ENCODE data around the gene PLA2G4E. TPM values are rescaled to one million over a fixed set of nuclear protein-coding genes. Genes with fewer than 3 reads are reported as not detected.

The PLA2G4E gene
- total and polyA plus RNA-seq, 2 experiments from 2014 or later = 0.06 TPM; not detected in 1

DNA sequence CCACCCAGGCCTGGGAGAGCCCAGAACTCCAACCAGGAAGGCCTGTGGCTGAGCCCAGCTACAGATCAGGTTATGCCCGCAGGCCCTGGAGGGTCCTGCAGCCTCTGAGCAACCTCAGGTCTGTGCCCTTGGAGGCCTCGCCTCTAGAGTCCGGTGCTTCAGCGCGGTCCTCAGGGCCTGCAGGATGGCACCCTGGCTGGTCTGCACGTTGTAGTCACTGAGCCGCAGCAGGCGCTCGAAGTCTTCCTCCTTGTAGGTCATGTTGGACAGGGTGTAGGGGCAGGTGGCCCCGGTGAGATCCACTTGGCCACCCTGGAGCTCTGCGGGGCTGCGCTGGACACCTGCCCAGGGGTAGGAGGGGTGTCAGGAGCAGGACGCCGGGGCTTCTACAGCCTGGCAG, 47.8 kb upstream of the PLA2G4E start:
- no peaks in the 10 kb centered on the region for H3K27me3 ChIP-seq
- no peak for DNase-seq (ENCODE audit: low read depth in 1 of 2, low spot score in 1 of 2)
- no peak overlapping the region for H3K4me3 ChIP-seq
- H3K4me1 ChIP-seq (ENCODE audit: low read depth) = no peaks in the 10 kb centered on the region
- H3K27ac ChIP-seq = no peak overlapping the region
- TF ChIP-seq, protein P1, sequence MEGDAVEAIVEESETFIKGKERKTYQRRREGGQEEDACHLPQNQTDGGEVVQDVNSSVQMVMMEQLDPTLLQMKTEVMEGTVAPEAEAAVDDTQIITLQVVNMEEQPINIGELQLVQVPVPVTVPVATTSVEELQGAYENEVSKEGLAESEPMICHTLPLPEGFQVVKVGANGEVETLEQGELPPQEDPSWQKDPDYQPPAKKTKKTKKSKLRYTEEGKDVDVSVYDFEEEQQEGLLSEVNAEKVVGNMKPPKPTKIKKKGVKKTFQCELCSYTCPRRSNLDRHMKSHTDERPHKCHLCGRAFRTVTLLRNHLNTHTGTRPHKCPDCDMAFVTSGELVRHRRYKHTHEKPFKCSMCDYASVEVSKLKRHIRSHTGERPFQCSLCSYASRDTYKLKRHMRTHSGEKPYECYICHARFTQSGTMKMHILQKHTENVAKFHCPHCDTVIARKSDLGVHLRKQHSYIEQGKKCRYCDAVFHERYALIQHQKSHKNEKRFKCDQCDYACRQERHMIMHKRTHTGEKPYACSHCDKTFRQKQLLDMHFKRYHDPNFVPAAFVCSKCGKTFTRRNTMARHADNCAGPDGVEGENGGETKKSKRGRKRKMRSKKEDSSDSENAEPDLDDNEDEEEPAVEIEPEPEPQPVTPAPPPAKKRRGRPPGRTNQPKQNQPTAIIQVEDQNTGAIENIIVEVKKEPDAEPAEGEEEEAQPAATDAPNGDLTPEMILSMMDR (IDR thresholded peaks at IDR 0.05; ENCODE audit: low read depth, low read length) = no peak
- H3K36me3 ChIP-seq = no peaks in the 10 kb centered on the region
- H3K9me3 ChIP-seq (ENCODE audit: low read depth) = no peaks in the 10 kb centered on the region

DNA sequence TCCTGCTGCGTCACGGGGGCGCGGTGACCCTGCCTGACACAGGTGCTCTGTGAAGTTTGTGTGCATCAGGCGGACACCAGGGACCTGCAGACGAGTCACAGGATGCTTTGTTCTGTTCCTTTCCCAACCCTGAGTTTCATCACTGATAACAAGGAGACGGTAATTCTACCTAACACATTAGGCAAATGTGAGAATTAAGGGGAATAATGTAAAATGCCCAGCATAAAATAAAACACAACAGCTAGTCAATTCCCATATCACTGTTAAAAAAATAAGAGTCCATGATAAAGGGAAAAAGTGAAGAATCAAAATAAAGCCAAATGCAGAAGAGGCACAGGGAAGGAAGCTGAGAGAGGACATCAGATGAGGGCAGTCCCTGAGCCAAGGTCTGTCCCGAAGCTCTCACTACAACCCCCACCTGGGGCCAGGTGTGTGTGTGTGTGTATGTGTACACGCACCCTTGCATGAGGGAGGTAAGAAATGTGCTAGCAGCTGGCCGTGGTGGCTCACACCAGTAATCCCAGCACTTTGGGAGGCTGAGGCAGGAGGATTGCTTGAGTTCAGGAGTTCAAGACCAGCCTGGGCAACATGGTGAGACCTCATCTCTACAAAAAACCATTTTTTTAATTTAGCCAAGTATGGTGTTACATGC, 46.0 kb upstream of the PLA2G4E start:
- no peaks in the 10 kb centered on the region for H3K4me1 ChIP-seq (ENCODE audit: low read depth)

DNA sequence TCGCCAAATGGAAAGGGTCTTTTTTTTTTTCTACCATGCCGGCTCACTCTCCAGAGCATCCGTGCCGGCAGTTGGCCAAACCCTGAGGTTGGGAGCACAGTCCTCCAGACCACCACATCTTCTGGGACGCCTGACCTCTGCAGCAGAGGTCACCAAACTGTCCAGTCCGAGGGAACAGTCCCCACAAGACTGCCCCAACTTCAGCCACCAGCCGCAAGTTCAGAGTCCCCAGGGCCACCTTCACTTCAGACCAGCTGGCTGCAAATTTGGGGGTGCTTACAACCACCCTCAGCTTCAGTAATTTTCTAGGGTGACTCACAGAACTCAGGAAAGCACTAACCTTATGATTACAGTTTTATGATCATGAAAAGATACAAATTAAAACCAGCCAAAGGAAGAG, 44.6 kb upstream of the PLA2G4E start:
- H3K4me3 ChIP-seq = no peak overlapping the region
- no peak overlapping the region for H3K27ac ChIP-seq
- TF ChIP-seq, protein P1 (IDR thresholded peaks at IDR 0.05; ENCODE audit: low read depth, low read length) = no peak
- H3K9me3 ChIP-seq (ENCODE audit: low read depth) = no peaks in the 10 kb centered on the region
- DNase-seq (ENCODE audit: low read depth in 1 of 2, low spot score in 1 of 2) = no peak
- H3K4me1 ChIP-seq (ENCODE audit: low read depth) = no peaks in the 10 kb centered on the region
- H3K36me3 ChIP-seq = no peaks in the 10 kb centered on the region
- no peaks in the 10 kb centered on the region for H3K27me3 ChIP-seq

More for the DNA sequence above, 46.0 kb upstream of the PLA2G4E start:
- Histone ChIP-seq H3K4me3 (no peak overlapping the region), H3K27ac (no peak overlapping the region), H3K27me3 (no peaks in the 10 kb centered on the region), H3K36me3 (no peaks in the 10 kb centered on the region), H3K9me3 (ENCODE audit: low read depth) (no peaks in the 10 kb centered on the region)
- TF ChIP-seq, protein P1 (IDR thresholded peaks at IDR 0.05; ENCODE audit: low read depth, low read length) = no peak
- no peak for DNase-seq (ENCODE audit: low read depth in 1 of 2, low spot score in 1 of 2)

DNA sequence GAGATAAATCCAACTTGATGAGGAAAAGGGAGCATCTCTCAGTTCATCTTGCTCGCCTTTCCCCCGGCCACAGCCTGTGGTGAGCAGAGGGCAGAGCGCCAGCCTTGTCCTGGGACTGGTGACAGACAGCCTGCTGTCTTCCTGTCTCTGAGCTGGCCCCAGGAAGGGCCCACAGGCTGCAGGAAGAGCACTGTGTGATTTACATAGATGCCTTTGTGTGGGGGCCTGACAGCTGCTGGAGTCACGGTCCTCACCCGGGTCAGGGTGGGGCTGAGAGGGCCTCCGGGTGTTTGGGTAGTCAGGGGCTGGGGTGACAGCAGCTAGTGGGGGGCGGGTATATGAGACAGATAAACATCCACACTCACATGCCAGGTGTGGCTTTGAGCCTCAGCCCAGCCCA, 44.2 kb upstream of the PLA2G4E start:
- Histone ChIP-seq H3K36me3 (no peaks in the 10 kb centered on the region), H3K9me3 (ENCODE audit: low read depth) (no peaks in the 10 kb centered on the region), H3K27ac (no peak overlapping the region), H3K4me3 (no peak overlapping the region), H3K4me1 (ENCODE audit: low read depth) (no peaks in the 10 kb centered on the region), H3K27me3 (no peaks in the 10 kb centered on the region)
- TF ChIP-seq, protein P1 (IDR thresholded peaks at IDR 0.05; ENCODE audit: low read depth, low read length) = no peak
- DNase-seq (ENCODE audit: low read depth in 1 of 2, low spot score in 1 of 2) = no peak

DNA sequence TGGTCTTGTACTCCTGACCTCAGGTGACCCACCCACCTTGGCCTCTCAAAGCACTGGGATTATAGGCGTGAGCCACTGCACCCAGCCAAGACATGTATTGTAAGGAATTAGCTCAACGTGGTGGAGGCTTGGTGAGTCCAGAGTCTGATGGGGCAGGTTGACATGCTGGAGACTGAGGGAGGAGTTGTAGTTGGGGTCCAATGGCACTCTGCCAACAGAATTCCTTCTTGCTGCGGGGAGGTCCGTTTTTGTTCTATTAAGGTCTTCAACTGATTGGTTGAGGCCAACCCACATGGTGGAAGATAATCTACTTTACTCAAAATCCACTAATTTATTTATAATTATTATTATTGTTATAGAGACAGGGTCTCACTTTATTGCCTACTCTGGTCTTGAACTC, 43.4 kb upstream of the PLA2G4E start:
- no peak overlapping the region for H3K27ac ChIP-seq

More for the DNA sequence above, 43.4 kb upstream of the PLA2G4E start:
- Histone ChIP-seq H3K36me3 (no peaks in the 10 kb centered on the region), H3K4me1 (ENCODE audit: low read depth) (no peaks in the 10 kb centered on the region), H3K27me3 (no peaks in the 10 kb centered on the region), H3K4me3 (no peak overlapping the region), H3K9me3 (ENCODE audit: low read depth) (no peaks in the 10 kb centered on the region)
- TF ChIP-seq, protein P1 (IDR thresholded peaks at IDR 0.05; ENCODE audit: low read depth, low read length) = no peak
- DNase-seq (ENCODE audit: low read depth in 1 of 2, low spot score in 1 of 2) = no peak

Measured in cardiac muscle cell (in vitro differentiated cells and primary cell).